Sigmoid colon (tissue), 7 donors: ENCODE measurements around the gene AIG1. TPM values are rescaled to one million over a fixed set of nuclear protein-coding genes. Genes with fewer than 3 reads are reported as not detected.

Source experiments
- DNase-seq: peaks from one replicate; pipeline ENCODE4 v3.0.0-alpha.2; 2019
- H3K27ac ChIP-seq, 4 donors: fragments of 200-600 bp; sonication (generic); one replicate each; pipeline ENCODE4 v1.5.1; 2016 to 2019; ENCODE audit warnings: mild to moderate bottlenecking in 1 of 4
- H3K27me3 ChIP-seq, 3 donors: fragments of 200-600 bp; sonication (generic); one replicate each; pipeline ENCODE4 v1.5.1; 2019; ENCODE audit warnings: mild to moderate bottlenecking in 1 of 3
- H3K36me3 ChIP-seq, 4 donors: fragments of 200-600 bp; sonication (generic); one replicate each; pipeline ENCODE4 v1.5.1; 2016 to 2019
- H3K4me1 ChIP-seq, 4 donors: fragments of 200-600 bp; sonication (generic); one replicate each; pipeline ENCODE4 v1.5.1; 2017 to 2019
- H3K4me3 ChIP-seq, 4 donors: fragments of 200-600 bp; sonication (generic); one replicate each; pipeline ENCODE4 v1.5.1; 2017 to 2019; ENCODE audit warnings: mild to moderate bottlenecking in 2 of 4, moderate library complexity in 1 of 4
- H3K9me3 ChIP-seq, 4 donors: fragments of 200-600 bp in 3 of 4; sonication (generic) in 3 of 4; one replicate each; pipeline versions ENCODE4 v1.5.1 to v1.6.1; 2013 to 2019
- CTCF ChIP-seq, 4 experiments: fragments of 450-650 bp in 3 of 4; fragments of 200-600 bp in 1 of 4; IDR thresholded peaks; one replicate each; pipeline ENCODE4 v1.5.1; 2016 to 2019; ENCODE audit warnings: antibody characterized with exemption in 4 of 4, mild to moderate bottlenecking in 3 of 4, moderate library complexity in 2 of 4
- EP300 ChIP-seq, 4 donors: sonication (generic); formaldehyde crosslinking; IDR thresholded peaks; one replicate each; pipeline ENCODE4 v1.6.1; 2017; ENCODE audit warnings: antibody characterized with exemption in 4 of 4
- POLR2A ChIP-seq, 2 donors: fragments of 450-650 bp; IDR thresholded peaks; one replicate each; pipeline ENCODE4 v1.6.1; 2016; ENCODE audit warnings: antibody characterized with exemption in 2 of 2, mild to moderate bottlenecking in 2 of 2, moderate library complexity in 2 of 2
- POLR2AphosphoS5 ChIP-seq, 4 donors: sonication (generic); formaldehyde crosslinking; IDR thresholded peaks; one replicate each; pipeline ENCODE4 v1.6.1; 2017; ENCODE audit warnings: antibody characterized with exemption in 4 of 4
- WGBS, 2 donors: extraction: QIAGEN DNeasy Blood & Tissue Kit; methylation state at CpG; one replicate each; pipeline ENCODE4 v1.1.7; 2013; 5-methylcytosine and 5-hydroxymethylcytosine counted together
- intact Hi-C: fragments of 100-400 bp; cut with DNase I; formaldehyde crosslinking; loops from one replicate; pipeline ENCODE4 v1.15.1; 2023
- polyA plus RNA-seq, 3 donors: library from polyadenylated mRNA; stranded (reverse); fragments of 200-250 nt; gene quantifications; one replicate each; pipeline ENCODE4 v1.2.3, GENCODE V29; 2013
- total RNA-seq, 4 donors: library from RNA; depleted of rRNA; stranded (reverse); fragments of >200 nt; gene quantifications; one replicate each; pipeline ENCODE4 v1.1.0, GENCODE V29; 2016
- donor health status: healthy with polysubstance abuse.
- donor health status: Bipolar disorder and iron deficiency.
- donor health status: healthy.

AIG1 gene
- total and polyA plus RNA-seq, 7 donors = 10.9 to 30.7 (median 20.6) TPM

GRCh38 chr6:143374014-143374413, 313.3 kb downstream of the AIG1 start:
- TF ChIP-seq CTCF (IDR thresholded peaks at IDR 0.05) (no peak), POLR2A (IDR thresholded peaks at IDR 0.05) (no peak), EP300 (IDR thresholded peaks at IDR 0.05) (no peak), POLR2AphosphoS5 (IDR thresholded peaks at IDR 0.05) (no peak)
- no peak overlapping the region for H3K4me3 ChIP-seq
- no peak overlapping the region for H3K27ac ChIP-seq
- intact Hi-C loops = no loop called here
- H3K27me3 ChIP-seq = no peaks in the 10 kb centered on the region
- no peaks in the 10 kb centered on the region for H3K4me1 ChIP-seq
- peaks cover 0 to 3% (median 0%) of the 10 kb centered on the region in 4 donors for H3K9me3 ChIP-seq
- no peak for DNase-seq
- no peaks in the 10 kb centered on the region for H3K36me3 ChIP-seq
- WGBS, 2 donors = 48 to 51% methylated on average over 2 of the region's 2 CpGs

- Histone ChIP-seq H3K4me3 (no peak overlapping the region), H3K36me3 (no peaks in the 10 kb centered on the region), H3K4me1 (no peaks in the 10 kb centered on the region), H3K9me3 (peaks cover 0 to 3% (median 0%) of the 10 kb centered on the region in 4 donors), H3K27ac (no peak overlapping the region), H3K27me3 (no peaks in the 10 kb centered on the region)
- intact Hi-C loops = no loop called here
- no peak for DNase-seq
- 63 to 83% methylated on average over 5 of the region's 5 CpGs for WGBS, 2 donors
- TF ChIP-seq POLR2AphosphoS5 (IDR thresholded peaks at IDR 0.05) (no peak), EP300 (IDR thresholded peaks at IDR 0.05) (no peak), POLR2A (IDR thresholded peaks at IDR 0.05) (no peak), CTCF (IDR thresholded peaks at IDR 0.05) (no peak)
These were observed 314.4 kb downstream of the AIG1 start for GRCh38 chr6:143375022-143375585.

DNA sequence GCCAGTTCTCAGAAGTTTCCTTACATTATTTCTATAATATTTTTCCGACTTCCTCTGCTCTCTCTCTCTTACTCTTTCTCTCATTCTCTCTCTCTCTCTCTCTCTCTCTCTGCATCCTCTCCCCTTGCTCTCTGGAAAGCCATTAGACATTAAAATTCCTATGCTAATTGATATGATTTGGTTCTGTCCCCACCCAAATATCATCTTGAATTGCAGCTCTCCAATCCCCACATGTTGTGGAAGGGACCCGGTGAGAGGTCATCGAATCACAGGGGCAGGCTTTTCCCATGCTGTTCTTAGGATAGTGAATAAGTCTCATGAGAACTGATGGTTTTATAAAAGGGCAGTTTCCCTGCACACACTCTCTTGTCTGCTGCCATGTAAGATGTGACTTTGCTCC, 315.7 kb downstream of the AIG1 start:
- no peak overlapping the region for H3K4me3 ChIP-seq

GRCh38 chr6:143376861-143377260, 316.2 kb downstream of the AIG1 start:
- TF ChIP-seq EP300 (IDR thresholded peaks at IDR 0.05) (no peak), CTCF (IDR thresholded peaks at IDR 0.05) (no peak), POLR2A (IDR thresholded peaks at IDR 0.05) (no peak), POLR2AphosphoS5 (IDR thresholded peaks at IDR 0.05) (no peak)
- intact Hi-C loops = no loop called here
- H3K27ac ChIP-seq = no peak overlapping the region

More for the DNA sequence above, 315.7 kb downstream of the AIG1 start:
- Histone ChIP-seq H3K4me1 (no peaks in the 10 kb centered on the region), H3K27me3 (no peaks in the 10 kb centered on the region), H3K9me3 (peaks cover 0 to 3% (median 0%) of the 10 kb centered on the region in 4 donors), H3K36me3 (no peaks in the 10 kb centered on the region), H3K27ac (no peak overlapping the region)
- DNase-seq = no peak
- WGBS, 2 donors = 95% methylated on average over 3 of the region's 3 CpGs
- intact Hi-C loops = no loop called here
- TF ChIP-seq POLR2AphosphoS5 (IDR thresholded peaks at IDR 0.05) = no peak
- no peak for TF ChIP-seq POLR2A (IDR thresholded peaks at IDR 0.05)
- TF ChIP-seq EP300 (IDR thresholded peaks at IDR 0.05) = no peak

DNA sequence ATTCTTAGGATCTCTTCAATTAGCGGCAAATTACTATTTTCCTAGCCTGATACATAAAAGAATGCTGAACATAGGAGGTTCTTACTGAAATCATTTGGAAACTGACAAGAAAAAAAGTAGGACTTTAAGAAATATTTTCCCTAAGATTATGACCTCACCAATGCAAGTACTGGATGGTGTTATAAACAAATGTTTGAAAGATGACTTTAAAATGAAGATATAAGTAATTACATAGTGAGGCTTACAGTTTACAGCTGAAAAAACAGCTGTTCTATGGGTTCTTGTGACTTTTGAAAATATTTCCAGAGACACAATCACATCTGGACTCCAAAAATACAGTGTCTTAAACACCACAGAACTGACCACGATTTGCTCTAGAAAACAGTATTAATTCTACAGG, 324.9 kb downstream of the AIG1 start:
- H3K27ac ChIP-seq = no peak overlapping the region
- intact Hi-C loops = no loop called here
- no peaks in the 10 kb centered on the region for H3K4me1 ChIP-seq
- no peak overlapping the region for H3K4me3 ChIP-seq
- no peak for TF ChIP-seq CTCF (IDR thresholded peaks at IDR 0.05)
- no peak for TF ChIP-seq EP300 (IDR thresholded peaks at IDR 0.05)
- TF ChIP-seq POLR2A (IDR thresholded peaks at IDR 0.05) = no peak
- TF ChIP-seq POLR2AphosphoS5 (IDR thresholded peaks at IDR 0.05) = no peak
- 86 to 91% methylated on average over 2 of the region's 2 CpGs for WGBS, 2 donors
- no peak for DNase-seq
- H3K36me3 ChIP-seq = no peaks in the 10 kb centered on the region
- H3K27me3 ChIP-seq = no peaks in the 10 kb centered on the region
- H3K9me3 ChIP-seq = no peaks in the 10 kb centered on the region

More at GRCh38 chr6:143376861-143377260, 316.2 kb downstream of the AIG1 start:
- no peak for DNase-seq
- H3K27me3 ChIP-seq = no peaks in the 10 kb centered on the region
- H3K4me1 ChIP-seq = no peaks in the 10 kb centered on the region
- peaks cover 0 to 3% (median 0%) of the 10 kb centered on the region in 4 donors for H3K9me3 ChIP-seq
- no peaks in the 10 kb centered on the region for H3K36me3 ChIP-seq
- no peak overlapping the region for H3K4me3 ChIP-seq
